ENCODE results near the gene MAPKAP1.

- TF ChIP-seq, protein P1, sequence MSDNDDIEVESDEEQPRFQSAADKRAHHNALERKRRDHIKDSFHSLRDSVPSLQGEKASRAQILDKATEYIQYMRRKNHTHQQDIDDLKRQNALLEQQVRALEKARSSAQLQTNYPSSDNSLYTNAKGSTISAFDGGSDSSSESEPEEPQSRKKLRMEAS (IDR thresholded peaks at IDR 0.05): no peak
- TF ChIP-seq YY1 (IDR thresholded peaks at IDR 0.05; ENCODE audit: low read depth) (no peak), NFIC (IDR thresholded peaks at IDR 0.05) (no peak), EP300 (IDR thresholded peaks at IDR 0.05; ENCODE audit: borderline replicate concordance) (no peak), CEBPB (IDR thresholded peaks at IDR 0.05) (no peak), TEAD4 (IDR thresholded peaks at IDR 0.05) (no peak)
- TF ChIP-seq, protein P2, sequence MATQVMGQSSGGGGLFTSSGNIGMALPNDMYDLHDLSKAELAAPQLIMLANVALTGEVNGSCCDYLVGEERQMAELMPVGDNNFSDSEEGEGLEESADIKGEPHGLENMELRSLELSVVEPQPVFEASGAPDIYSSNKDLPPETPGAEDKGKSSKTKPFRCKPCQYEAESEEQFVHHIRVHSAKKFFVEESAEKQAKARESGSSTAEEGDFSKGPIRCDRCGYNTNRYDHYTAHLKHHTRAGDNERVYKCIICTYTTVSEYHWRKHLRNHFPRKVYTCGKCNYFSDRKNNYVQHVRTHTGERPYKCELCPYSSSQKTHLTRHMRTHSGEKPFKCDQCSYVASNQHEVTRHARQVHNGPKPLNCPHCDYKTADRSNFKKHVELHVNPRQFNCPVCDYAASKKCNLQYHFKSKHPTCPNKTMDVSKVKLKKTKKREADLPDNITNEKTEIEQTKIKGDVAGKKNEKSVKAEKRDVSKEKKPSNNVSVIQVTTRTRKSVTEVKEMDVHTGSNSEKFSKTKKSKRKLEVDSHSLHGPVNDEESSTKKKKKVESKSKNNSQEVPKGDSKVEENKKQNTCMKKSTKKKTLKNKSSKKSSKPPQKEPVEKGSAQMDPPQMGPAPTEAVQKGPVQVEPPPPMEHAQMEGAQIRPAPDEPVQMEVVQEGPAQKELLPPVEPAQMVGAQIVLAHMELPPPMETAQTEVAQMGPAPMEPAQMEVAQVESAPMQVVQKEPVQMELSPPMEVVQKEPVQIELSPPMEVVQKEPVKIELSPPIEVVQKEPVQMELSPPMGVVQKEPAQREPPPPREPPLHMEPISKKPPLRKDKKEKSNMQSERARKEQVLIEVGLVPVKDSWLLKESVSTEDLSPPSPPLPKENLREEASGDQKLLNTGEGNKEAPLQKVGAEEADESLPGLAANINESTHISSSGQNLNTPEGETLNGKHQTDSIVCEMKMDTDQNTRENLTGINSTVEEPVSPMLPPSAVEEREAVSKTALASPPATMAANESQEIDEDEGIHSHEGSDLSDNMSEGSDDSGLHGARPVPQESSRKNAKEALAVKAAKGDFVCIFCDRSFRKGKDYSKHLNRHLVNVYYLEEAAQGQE (IDR thresholded peaks at IDR 0.05; ENCODE audit: low read depth): no peak
Observed at GRCh38 chr9:125436613-125437443, 270.2 kb downstream of the MAPKAP1 start.
